ENCODE data around the gene PDE1C.

Gene PDE1C

GRCh38 chr7:31938650-31939049 is 131.6 kb downstream of the PDE1C start:
- peak; percentile 55 for DNase-seq (ENCODE audit: low read depth)

GRCh38 chr7:31937982-31938381 is 132.2 kb downstream of the PDE1C start:
- no peak for DNase-seq (ENCODE audit: low read depth)

GRCh38 chr7:31935124-31936054 is 134.8 kb downstream of the PDE1C start:
- DNase-seq (ENCODE audit: low read depth): no peak

DNA sequence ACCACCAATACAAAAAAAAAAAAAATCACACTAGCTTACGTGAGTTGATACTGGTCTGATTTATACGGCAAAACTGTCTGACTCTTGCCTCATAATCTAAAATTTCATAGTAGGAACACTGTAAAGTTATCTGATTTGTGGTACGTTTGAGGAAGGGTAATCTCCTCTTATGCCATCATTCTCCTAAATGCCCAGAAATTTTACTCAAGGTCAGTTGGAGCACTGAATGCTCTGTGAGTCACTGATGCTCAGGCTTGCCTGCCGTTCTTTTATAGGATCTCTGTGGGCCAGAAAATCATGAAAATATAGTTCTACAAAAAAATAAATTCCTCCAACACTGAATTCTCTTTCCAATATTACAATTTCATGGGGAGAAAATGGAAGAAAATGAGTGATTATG is 135.7 kb downstream of the PDE1C start:
- no peak for DNase-seq (ENCODE audit: low read depth)

DNA sequence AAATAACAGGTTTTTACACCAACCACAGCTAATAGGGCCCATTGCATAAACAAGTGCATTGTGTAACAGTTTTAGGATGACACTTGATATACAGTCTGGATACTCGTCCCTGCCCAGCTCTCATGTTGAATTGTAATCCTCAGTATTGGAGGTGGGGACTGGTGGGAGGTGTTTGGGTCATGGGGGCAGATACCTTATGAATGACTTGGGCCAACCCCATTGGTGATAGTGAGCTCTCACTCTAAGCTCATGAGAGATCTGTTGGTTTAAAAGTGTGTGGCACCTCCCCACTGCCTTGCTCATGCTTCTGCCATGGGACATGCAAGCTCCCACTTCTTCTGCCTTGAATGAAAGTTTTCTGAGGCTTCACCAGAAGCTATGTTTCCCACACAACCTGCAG is 136.7 kb downstream of the PDE1C start:
- DNase-seq (ENCODE audit: low read depth): peak; percentile 24

DNA sequence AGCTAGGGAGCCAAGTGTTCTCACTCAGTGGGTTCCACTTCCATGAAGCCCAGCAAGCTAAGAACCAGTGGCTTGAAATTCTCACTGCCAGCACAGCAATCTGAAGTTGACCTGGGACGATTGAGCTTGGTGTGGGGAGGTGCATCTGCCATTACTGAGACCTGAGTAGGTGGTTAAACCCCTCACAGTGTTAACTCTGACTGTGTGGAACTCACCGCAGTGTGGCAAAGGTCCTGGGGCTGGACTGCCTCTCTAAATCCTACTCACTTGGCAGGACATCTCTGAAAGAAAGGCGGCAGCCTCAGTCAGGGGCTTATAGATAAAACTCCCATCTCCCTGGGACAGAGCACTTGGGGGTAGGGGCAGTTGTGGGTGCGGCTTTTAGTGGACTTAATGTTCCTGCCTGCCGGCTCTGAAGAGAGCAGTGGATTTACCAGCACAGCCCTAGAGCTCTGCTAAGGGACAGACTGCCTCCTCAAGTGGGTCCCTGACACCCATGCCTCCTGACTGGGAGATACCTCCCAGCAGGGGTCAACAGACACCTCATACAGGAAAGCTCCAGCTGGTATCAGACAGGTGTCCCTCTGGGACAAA is 143.1 kb downstream of the PDE1C start:
- no peak for DNase-seq (ENCODE audit: low read depth)

DNA sequence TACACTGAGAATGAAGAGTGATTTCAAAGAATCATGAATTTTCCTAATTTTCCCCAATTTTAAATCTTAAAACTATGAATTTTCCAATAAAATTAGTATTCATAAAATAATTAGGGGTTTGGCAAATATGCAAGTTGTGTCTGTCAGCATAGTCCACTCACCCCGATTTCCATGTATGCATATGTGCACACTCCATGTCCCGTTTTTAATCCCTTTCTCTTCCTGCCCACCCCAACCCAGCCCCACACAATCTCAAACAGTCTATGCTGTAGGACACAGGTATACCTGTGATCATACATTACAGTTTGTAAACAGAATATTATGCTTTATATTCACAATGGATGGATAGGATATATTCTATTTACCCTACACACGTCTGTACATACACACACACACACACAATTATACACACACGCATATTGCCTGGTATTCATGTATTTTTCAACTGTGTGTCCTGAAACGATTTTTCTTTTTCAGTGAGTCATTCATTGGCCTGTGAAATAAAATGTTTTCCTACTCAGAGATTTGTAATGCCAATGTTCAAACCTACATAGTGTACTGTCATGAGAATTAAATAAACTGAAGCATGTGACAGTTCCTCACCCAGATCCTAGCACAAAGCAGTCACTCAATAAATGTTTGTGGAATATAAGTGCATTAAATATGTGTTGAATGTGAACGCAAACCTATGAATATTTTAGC is 144.3 kb downstream of the PDE1C start:
- DNase-seq (ENCODE audit: low read depth): no peak

DNA sequence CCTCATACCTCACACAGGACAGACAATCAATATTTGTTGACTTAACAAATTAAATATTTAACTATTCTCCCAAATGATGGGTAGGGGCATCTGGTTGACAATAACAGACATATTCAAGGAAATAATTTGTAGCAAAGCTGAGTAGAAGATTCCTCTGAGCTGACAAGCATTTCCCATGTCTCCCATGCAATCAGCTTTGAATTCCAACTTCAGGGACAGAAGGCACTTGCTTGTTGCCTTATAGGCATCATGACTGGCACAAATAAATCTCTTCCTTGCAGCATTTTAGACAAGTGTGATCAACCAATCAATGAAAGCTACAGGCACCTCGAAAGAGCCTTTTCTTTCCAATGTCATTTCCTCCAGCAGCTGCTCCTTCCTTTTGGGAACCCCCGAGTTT is 146.0 kb downstream of the PDE1C start:
- DNase-seq (ENCODE audit: low read depth): no peak

DNA sequence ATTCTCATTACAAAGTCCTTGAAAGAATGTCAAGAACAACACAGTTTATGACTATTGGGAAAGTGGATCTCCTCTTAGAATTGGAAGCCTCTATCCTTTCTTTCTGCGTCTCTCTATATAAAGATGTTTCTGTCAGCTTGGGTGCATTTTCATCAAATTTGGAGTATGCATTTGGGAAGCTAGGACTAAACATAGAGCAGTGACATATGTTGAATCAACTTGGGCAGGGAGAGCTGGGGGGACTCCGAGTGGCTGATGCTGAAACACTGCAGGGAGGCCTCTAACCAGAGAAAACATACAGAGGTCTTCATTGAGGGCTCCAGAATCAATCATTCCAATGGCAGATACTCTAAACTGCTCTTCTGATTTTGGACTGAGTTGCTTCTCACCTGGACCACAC is 147.4 kb downstream of the PDE1C start:
- no peak for DNase-seq (ENCODE audit: low read depth)

DNA sequence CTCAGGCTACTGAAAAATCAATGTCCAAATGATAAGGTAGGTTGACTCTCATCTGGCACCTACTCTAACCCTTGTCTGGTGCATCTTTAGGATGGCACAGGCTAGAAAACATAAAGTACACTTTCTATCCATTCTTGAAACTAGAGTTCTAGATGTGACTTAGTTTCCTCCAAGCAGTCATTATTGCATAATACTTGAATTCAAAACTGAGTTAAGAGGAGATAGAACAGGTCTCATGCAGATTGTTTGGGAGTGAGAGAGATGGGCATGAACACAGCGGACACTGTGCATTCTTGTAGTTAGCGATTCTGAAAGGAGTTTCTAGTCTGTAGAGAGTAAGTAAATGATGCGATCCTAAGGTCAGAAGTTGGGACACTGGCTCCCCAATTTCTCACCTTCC is 149.2 kb downstream of the PDE1C start:
- DNase-seq (ENCODE audit: low read depth): no peak

GRCh38 chr7:31919678-31920369 is 150.4 kb downstream of the PDE1C start:
- DNase-seq (ENCODE audit: low read depth): no peak

DNA sequence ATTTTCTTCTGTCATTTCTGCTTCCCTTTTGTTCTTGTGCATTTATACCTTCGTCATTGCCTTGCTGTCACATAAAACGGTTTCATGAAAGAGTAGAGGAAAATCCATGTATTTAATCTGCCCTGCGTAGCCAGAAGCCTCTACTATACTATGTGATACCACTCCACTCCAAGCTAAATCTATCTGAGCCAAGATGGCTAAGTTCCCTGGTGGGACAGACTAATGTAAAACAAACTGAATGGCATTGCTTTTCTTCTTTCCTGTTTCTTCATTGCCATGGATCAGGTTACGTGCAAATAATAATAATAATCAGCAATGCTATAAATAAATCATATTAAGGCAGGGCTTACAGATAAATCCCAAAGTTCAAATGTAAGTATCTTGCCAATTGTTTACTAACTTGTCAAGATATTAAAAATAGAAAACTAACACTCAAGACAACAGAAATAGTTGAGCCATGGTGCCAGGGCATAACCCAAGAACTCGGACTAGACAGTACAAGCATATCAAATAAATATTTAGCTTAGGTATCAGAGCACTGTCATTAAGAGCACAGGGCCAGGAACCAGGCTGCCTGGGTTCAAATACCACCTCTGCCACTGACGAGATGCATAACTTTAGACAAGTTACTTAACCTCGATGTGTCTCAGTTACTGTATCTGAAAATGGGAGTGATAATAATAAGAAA is 151.4 kb downstream of the PDE1C start:
- DNase-seq (ENCODE audit: low read depth): no peak

GRCh38 chr7:31917256-31917655 is 153.0 kb downstream of the PDE1C start:
- no peak for DNase-seq (ENCODE audit: low read depth)

GRCh38 chr7:31910191-31910590 is 160.0 kb downstream of the PDE1C start:
- no peak for DNase-seq (ENCODE audit: low read depth)

DNA sequence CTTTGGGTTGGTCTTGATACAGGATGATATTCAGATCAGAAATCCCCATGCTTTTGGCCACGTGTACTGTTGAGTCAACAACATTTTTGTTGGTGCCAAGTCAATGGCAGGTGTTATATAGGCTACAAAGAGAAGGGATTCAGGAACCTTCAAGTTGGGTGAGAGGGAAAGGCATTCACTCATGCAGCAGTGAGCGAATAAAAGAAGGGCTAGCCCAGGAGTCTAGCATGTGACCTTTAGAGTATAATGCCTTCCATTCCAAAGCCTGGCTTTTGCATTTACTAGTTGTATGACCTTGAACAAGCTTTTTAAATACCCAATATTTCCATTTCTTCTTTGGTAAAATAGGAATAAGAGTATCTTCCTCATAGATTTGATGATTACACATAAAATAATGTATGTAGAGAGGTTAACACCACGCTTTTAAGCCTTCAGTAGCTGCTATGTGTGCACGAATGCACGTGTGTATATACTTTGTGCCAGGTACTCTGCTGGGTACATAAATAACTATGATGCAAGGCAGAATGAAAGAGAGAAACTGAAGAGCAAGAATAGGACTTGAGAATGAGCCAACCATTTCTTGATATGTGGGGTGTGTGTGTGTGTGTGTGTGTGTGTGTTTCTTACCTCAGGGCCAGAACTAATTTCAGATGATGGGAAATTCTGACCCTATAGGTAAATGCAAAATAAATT is 163.6 kb downstream of the PDE1C start:
- DNase-seq (ENCODE audit: low read depth): no peak

DNA sequence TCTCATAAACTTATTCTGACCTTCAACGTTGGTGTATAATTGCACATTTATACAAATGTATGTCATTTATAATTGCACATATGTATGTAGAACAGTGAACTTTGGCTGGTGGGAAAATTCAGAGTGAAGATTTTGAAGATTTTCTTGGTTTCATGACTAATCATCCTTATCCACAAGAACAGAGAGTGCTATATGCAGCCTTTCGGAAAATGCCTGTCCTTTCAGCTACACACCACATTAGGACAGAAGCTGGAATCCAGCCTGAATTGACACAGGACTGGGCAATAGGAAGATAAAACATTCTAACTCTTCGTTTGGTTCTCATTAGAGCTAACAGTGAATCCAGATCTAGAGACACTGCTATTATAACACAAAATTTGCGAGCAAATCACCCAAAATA is 166.2 kb downstream of the PDE1C start:
- no peak for DNase-seq (ENCODE audit: low read depth)

DNA sequence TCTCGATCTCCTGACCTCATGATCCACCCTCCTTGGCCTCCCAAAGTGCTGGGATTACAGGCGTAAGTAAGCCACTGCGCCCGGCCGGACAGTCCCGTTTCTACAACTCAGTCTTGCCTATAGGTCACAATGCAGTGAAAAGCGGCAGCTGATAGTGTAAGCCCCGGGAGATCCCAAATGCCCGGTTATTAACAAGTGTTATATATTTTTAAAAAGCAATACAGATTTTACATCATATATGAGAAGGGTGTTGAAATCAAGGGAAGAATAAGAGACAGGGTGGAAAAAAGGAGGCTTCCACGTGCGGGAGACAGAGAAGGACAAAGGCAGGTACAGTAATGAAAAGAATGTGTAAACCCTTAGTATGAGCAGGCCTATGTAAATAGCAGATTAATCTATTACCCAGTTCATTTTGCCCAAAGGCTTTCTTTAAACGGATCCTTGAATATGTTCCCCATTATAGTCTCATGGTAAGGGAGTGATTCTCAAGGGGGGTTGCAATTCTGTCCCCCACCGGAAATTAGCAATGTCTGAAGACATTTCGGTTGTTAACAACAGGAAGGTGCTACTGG is 170.8 kb downstream of the PDE1C start:
- no peak for DNase-seq (ENCODE audit: low read depth)

DNA sequence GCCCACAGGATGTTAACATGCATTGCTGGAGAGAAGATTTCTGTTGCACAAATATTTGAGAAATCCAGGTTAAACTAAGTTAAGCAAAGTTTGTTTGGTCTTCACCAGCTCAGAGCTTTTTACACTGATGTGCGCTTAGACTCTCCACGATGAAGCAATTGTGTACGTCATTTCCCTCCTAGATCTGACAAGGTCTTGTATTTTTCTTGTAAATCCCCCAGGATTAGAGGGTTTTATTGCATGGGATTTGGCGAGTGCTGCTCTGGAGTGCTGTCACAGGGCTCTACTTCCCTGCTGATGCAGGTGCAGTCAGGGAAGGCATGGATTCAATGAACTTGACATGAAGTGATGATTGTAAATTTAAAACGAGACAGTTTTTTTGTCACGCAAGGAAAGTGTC is 173.3 kb downstream of the PDE1C start:
- no peak for DNase-seq (ENCODE audit: low read depth)

- DNase-seq (ENCODE audit: low read depth): no peak
Observed at GRCh38 chr7:31894308-31894707, 175.9 kb downstream of the PDE1C start.

- no peak for DNase-seq (ENCODE audit: low read depth)
Observed at GRCh38 chr7:31893365-31893764, 176.8 kb downstream of the PDE1C start.
